Stimulated activated memory B cell treated with anti-CD40 and anti-IgM and Interleukin-4, amounts not matched to agents 10 μg/mL and 1 μg/mL and 100 μg/mL, for 72 hours (primary cell): Measurements from ENCODE around the gene ACSF3.
"Not testable (repeated sequence)": the region's sequence is repeated elsewhere in the genome, so short reads cannot be mapped to it uniquely, and the experiment has no call there.

Source experiments
- ATAC-seq: fragments of 150-1000 bp; cut with Tn5 transposase; 2 replicates; pipeline ENCODE4 v1.10.0; 2021
- H3K27ac Mint-ChIP-seq: one replicate; pipeline ENCODE4 v1.8.0; 2022; ENCODE audit warnings: mild to moderate bottlenecking, mixed read lengths
- H3K27me3 Mint-ChIP-seq: one replicate; pipeline ENCODE4 v1.8.0; 2022; ENCODE audit warnings: mixed read lengths
- H3K36me3 Mint-ChIP-seq: one replicate; pipeline ENCODE4 v1.8.0; 2022; ENCODE audit warnings: mixed read lengths
- H3K4me1 Mint-ChIP-seq: one replicate; pipeline ENCODE4 v1.8.0; 2022; ENCODE audit warnings: mixed read lengths
- H3K4me3 Mint-ChIP-seq: one replicate; pipeline ENCODE4 v1.8.0; 2022; ENCODE audit warnings: mild to moderate bottlenecking, moderate library complexity, mixed read lengths
- H3K9me3 Mint-ChIP-seq: one replicate; pipeline ENCODE4 v1.8.0; 2022; ENCODE audit warnings: mixed read lengths

ACSF3 gene

DNA sequence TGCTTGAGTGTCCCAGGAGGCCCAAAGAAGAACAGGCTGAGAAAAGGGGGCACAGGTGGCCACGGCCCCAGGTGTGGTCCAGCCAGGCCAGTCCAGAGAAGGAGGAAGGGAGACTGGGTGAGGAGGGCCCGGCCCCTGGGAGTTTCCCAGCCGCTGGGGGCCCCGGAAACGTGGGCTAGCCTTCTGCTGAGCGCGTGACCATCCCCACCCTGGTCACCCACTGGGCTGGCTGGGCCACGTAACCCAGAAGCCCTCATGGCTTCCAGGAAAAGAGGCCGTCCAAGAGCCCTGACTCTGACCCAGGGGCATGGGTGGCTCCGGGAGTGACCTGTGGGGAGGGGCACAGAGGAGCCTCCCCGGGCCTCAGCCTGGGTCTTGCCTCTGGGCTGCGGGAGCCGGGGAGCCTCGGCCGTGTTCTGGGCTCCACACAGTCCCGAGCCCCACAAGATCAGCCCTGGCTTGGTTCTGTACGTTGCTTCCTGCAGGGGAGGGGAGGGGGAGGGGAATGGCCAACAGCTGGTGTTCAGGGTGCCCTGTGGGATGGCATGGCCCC lies 29.8 kb upstream of the ACSF3 start:
- Mint-ChIP-seq H3K9me3 (no peaks in the 10 kb centered on the region), H3K27me3 (no peaks in the 10 kb centered on the region), H3K27ac (peak overlapping the region; percentile 97), H3K36me3 (no peaks in the 10 kb centered on the region), H3K4me1 (peaks cover 69% of the 10 kb centered on the region), H3K4me3 (peak overlapping the region; percentile 56)
- no peak for ATAC-seq

DNA sequence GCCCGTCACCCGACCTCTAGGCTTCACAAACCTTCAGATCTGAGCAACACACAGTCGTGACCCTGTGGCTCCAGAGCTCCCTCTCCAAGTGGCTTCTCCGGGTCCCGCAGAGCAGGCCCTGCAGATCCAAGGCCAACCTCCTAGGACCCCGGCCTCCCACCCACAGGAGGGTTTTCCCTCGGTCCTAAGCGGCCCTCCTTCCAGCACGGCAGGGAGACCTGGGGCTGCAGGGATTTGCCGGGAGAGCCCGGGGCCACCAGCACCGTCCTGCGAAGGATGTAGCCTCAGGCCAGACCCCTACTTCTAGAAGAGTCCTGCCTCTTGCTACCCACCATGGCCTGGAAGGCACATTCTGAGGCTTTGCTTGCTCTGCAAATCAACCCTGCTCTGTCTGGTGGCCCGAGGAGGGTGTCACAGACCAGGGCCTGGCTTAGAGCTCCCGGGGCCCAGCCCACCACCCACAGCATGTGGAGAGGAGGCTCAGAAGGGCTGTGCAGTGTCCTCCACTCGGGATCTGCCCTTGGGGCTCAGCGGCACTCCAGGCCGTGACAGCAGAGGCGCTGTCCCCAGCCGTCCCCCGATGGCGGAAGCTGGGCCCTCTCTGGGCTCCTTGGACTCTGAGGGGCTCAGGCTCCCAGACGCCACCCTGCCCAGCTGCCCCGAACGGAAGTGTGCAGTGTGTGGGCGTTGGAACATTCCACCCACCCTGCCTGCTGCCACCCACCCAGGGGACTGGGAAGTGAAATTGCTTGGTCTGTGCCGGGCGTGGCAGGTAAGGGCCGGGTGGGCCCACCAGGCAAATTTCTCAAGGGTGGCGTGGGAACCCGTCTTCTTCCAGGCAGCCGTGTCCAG lies 28.8 kb upstream of the ACSF3 start:
- H3K4me1 Mint-ChIP-seq, result peaks cover 64% of the 10 kb centered on the region
- H3K4me3 Mint-ChIP-seq, result peak overlapping the region; percentile 58
- peak; percentile 47 for ATAC-seq
- H3K36me3 Mint-ChIP-seq, result no peaks in the 10 kb centered on the region
- H3K9me3 Mint-ChIP-seq, result no peaks in the 10 kb centered on the region
- no peaks in the 10 kb centered on the region for H3K27me3 Mint-ChIP-seq
- peak overlapping the region; percentile 97 for H3K27ac Mint-ChIP-seq

DNA sequence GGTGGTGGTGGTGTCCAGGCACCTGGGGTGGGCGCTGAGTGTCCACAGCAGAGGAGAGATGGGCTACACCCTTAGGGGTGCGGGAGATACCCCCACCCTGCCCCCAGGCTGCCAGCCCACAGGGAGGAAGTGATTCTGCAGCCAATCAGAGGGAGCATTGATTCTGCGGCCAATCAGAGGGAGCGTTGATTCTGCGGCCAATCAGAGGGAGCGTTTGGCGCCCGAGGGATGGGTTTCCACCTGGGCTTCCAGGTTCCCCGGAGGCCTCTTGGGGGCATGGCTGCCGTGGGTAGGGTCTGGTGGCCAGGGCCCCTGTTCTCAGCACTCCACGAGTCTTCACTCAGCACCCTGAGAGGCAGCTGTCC lies 28.2 kb upstream of the ACSF3 start:
- Mint-ChIP-seq H3K27me3 (no peaks in the 10 kb centered on the region), H3K36me3 (no peaks in the 10 kb centered on the region), H3K4me1 (peaks cover 58% of the 10 kb centered on the region), H3K9me3 (no peaks in the 10 kb centered on the region), H3K4me3 (peak overlapping the region; percentile 58), H3K27ac (peak overlapping the region; percentile 97)
- ATAC-seq, result peak; percentile 31

- Mint-ChIP-seq H3K36me3 (no peaks in the 10 kb centered on the region), H3K9me3 (no peaks in the 10 kb centered on the region), H3K27ac (no peak overlapping the region), H3K4me3 (no peak overlapping the region), H3K27me3 (no peaks in the 10 kb centered on the region), H3K4me1 (peaks cover 45% of the 10 kb centered on the region)
- no peak for ATAC-seq
These were observed 26.9 kb upstream of the ACSF3 start for GRCh38 chr16:89066721-89067120.

DNA sequence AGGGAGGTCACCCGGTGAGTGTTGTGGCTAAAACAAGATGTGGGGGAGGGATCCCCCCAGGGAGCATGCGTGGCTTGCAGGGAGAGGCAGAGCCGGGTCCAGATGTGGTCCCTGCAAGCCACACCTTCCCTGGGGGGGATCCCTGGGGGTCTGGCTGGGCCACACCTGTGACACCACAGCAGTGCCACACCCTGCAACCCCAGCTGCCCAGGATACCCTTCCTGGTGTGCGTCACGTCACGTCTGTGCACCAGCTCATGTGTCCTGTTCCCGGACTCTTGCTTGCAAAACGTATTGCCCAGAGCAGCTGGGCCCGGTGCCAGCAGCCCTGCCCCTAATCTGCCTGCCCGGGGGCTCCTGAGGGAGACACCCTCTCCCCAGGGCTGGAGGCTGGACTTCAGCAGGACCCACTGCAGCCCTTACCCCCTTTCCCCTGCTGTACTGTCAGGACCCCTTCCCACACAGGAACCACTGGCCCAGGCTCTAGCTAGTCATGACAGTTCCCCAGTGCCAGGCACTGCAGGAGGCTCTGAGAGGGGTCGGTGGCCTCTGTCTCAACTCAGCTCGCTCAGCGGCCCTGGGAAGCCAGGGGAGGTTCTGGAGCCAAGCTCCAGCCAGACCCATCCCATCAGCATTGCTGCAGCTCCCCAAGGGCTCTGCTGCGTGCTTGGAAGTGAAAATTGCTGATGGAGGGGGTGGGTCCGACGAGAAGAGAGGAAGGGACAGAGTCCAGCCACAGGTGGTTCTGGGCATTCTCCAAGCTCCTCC lies 25.8 kb upstream of the ACSF3 start:
- Mint-ChIP-seq H3K4me3 (no peak overlapping the region), H3K27me3 (no peaks in the 10 kb centered on the region), H3K9me3 (no peaks in the 10 kb centered on the region), H3K4me1 (peaks cover 35% of the 10 kb centered on the region), H3K27ac (no peak overlapping the region), H3K36me3 (no peaks in the 10 kb centered on the region)
- peak; percentile 60 for ATAC-seq

- not testable (repeated sequence) for H3K27ac Mint-ChIP-seq, H3K36me3 Mint-ChIP-seq, ATAC-seq, H3K4me3 Mint-ChIP-seq, H3K9me3 Mint-ChIP-seq, H3K27me3 Mint-ChIP-seq
- peaks cover 24% of the 10 kb centered on the region for H3K4me1 Mint-ChIP-seq
These were observed 24.6 kb upstream of the ACSF3 start for GRCh38 chr16:89068814-89069616.

DNA sequence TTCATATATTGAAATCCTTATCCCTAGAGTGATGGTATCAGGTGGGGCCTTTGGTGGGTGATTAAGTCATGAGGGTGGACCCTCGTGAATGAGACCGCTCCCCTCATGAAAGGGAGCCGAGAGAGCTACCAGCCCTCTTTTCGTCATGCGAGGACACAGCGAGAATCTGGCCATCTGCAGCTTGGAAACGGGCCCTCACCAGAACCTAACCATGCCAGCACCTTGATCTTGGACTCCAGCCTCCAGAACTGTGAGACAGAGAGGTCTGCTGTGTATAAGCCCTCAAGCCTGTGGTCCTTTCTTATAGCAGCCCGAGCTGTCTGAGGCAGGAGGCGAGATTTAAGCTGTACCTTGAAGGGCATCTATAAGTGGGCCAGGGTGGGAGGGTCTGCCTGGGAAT lies 23.7 kb upstream of the ACSF3 start:
- H3K27ac Mint-ChIP-seq, result no peak overlapping the region
- H3K36me3 Mint-ChIP-seq, result no peaks in the 10 kb centered on the region
- no peaks in the 10 kb centered on the region for H3K9me3 Mint-ChIP-seq
- H3K4me3 Mint-ChIP-seq, result no peak overlapping the region
- no peaks in the 10 kb centered on the region for H3K27me3 Mint-ChIP-seq
- peaks cover 15% of the 10 kb centered on the region for H3K4me1 Mint-ChIP-seq
- no peak for ATAC-seq

GRCh38 chr16:89070590-89070989 lies 23.1 kb upstream of the ACSF3 start:
- H3K4me1 Mint-ChIP-seq, result peaks cover 8% of the 10 kb centered on the region
- H3K9me3 Mint-ChIP-seq, result no peaks in the 10 kb centered on the region
- H3K27me3 Mint-ChIP-seq, result no peaks in the 10 kb centered on the region
- no peak overlapping the region for H3K4me3 Mint-ChIP-seq
- no peaks in the 10 kb centered on the region for H3K36me3 Mint-ChIP-seq
- peak; percentile 49 for ATAC-seq
- no peak overlapping the region for H3K27ac Mint-ChIP-seq

- Mint-ChIP-seq H3K4me3 (no peak overlapping the region), H3K27me3 (no peaks in the 10 kb centered on the region), H3K36me3 (no peaks in the 10 kb centered on the region), H3K27ac (peak overlapping the region; percentile 11), H3K9me3 (no peaks in the 10 kb centered on the region), H3K4me1 (no peaks in the 10 kb centered on the region)
- no peak for ATAC-seq
These were observed 21.7 kb upstream of the ACSF3 start for GRCh38 chr16:89071686-89072547.

DNA sequence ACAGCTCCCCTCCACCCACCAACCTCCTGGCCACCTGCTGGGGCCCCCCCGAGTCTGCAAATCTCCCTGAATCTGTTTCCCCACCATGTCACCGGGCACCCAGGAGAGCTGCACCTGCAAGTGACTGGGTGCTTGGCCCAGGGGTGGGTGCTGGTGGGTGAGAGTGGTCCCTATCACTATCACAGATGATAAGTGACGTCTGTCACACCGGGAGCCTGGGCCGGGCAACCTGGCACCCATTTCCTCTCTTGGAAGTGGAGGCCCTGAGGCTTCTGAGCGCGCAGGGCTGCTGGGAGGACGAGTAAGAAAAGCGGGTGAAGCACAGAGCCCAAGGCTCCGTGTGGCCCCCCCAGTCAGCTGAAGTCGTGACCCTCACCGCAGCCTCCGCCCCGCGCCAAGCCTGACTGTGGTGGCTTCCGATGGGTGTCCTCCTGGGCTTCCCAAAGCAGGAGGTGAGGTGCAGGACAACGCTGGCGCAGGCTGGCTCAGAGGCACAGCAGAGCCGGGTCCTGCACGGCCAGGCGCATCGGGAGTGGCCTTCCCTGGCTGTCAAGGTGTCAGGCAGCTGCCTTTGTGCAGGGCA lies 21.0 kb upstream of the ACSF3 start:
- no peaks in the 10 kb centered on the region for H3K27me3 Mint-ChIP-seq
- no peaks in the 10 kb centered on the region for H3K9me3 Mint-ChIP-seq
- no peak overlapping the region for H3K27ac Mint-ChIP-seq
- no peak overlapping the region for H3K4me3 Mint-ChIP-seq
- H3K4me1 Mint-ChIP-seq, result no peaks in the 10 kb centered on the region
- no peaks in the 10 kb centered on the region for H3K36me3 Mint-ChIP-seq
- no peak for ATAC-seq

GRCh38 chr16:89073346-89074071 lies 20.1 kb upstream of the ACSF3 start:
- Mint-ChIP-seq H3K36me3 (no peaks in the 10 kb centered on the region), H3K27ac (no peak overlapping the region), H3K27me3 (no peaks in the 10 kb centered on the region), H3K4me1 (no peaks in the 10 kb centered on the region), H3K4me3 (no peak overlapping the region), H3K9me3 (no peaks in the 10 kb centered on the region)
- no peak for ATAC-seq

GRCh38 chr16:89074072-89074674 lies 19.5 kb upstream of the ACSF3 start:
- ATAC-seq, H3K4me1 Mint-ChIP-seq, H3K9me3 Mint-ChIP-seq, H3K36me3 Mint-ChIP-seq, H3K27me3 Mint-ChIP-seq, H3K4me3 Mint-ChIP-seq, H3K27ac Mint-ChIP-seq: not testable (repeated sequence)
